NT2/D1 (cell line): ENCODE measurements around the gene TEX14.

Experiments
- YY1 ChIP-seq: IDR thresholded peaks from 2 replicates; pipeline ENCODE4 v1.6.1; 2011; ENCODE audit not compliant: insufficient read length, insufficient read depth
- ZNF274 ChIP-seq: IDR thresholded peaks from 2 replicates; pipeline ENCODE4 v1.6.1; 2011; ENCODE audit warnings: mild to moderate bottlenecking, low read depth, low read length

GRCh38 chr17:58569196-58569595 is 122.6 kb downstream of the TEX14 start:
- TF ChIP-seq YY1 (no peak), ZNF274 (no peak)
